SW480 (cell line): ENCODE data around the gene HCRTR1.

Source experiments
- DNase-seq: peaks from one replicate; pipeline ENCODE4 v3.0.0-alpha.2; 2016; ENCODE audit warnings: low spot score

Gene HCRTR1

GRCh38 chr1:31598980-31599379 lies 18.5 kb upstream of the HCRTR1 start:
- DNase-seq = no peak

- DNase-seq = no peak
These were observed 16.8 kb upstream of the HCRTR1 start for GRCh38 chr1:31600641-31601040.

GRCh38 chr1:31602081-31602480 lies 15.4 kb upstream of the HCRTR1 start:
- no peak for DNase-seq

GRCh38 chr1:31605908-31606427 lies 11.5 kb upstream of the HCRTR1 start:
- DNase-seq = no peak

- no peak for DNase-seq
These were observed 10.1 kb upstream of the HCRTR1 start for GRCh38 chr1:31607360-31607759.

- no peak for DNase-seq
These were observed 7.9 kb upstream of the HCRTR1 start for GRCh38 chr1:31609514-31610118.

- no peak for DNase-seq
These were observed 3.0 kb upstream of the HCRTR1 start for GRCh38 chr1:31614414-31615005.

GRCh38 chr1:31615414-31615813 lies 2.1 kb upstream of the HCRTR1 start:
- DNase-seq = no peak

GRCh38 chr1:31615939-31616338 lies 1.6 kb upstream of the HCRTR1 start:
- DNase-seq = no peak

GRCh38 chr1:31617916-31618746 lies 642 bp downstream of the HCRTR1 start:
- peak; percentile 29 for DNase-seq

GRCh38 chr1:31618916-31619846 lies 1.7 kb downstream of the HCRTR1 start:
- DNase-seq = peak; percentile 43

GRCh38 chr1:31620631-31621497 lies 3.4 kb downstream of the HCRTR1 start:
- DNase-seq = no peak

GRCh38 chr1:31621498-31621820 lies 4.0 kb downstream of the HCRTR1 start:
- DNase-seq = no peak

GRCh38 chr1:31621847-31622730 lies 4.6 kb downstream of the HCRTR1 start:
- no peak for DNase-seq

GRCh38 chr1:31623365-31623764 lies 5.9 kb downstream of the HCRTR1 start:
- no peak for DNase-seq

GRCh38 chr1:31624309-31624708 lies 6.8 kb downstream of the HCRTR1 start:
- DNase-seq = no peak

- DNase-seq = no peak
These were observed 7.4 kb downstream of the HCRTR1 start for GRCh38 chr1:31624731-31625514.

- no peak for DNase-seq
These were observed 8.2 kb downstream of the HCRTR1 start for GRCh38 chr1:31625561-31626222.
